ENCODE data around the gene TNFRSF1A.

Gene TNFRSF1A

DNA sequence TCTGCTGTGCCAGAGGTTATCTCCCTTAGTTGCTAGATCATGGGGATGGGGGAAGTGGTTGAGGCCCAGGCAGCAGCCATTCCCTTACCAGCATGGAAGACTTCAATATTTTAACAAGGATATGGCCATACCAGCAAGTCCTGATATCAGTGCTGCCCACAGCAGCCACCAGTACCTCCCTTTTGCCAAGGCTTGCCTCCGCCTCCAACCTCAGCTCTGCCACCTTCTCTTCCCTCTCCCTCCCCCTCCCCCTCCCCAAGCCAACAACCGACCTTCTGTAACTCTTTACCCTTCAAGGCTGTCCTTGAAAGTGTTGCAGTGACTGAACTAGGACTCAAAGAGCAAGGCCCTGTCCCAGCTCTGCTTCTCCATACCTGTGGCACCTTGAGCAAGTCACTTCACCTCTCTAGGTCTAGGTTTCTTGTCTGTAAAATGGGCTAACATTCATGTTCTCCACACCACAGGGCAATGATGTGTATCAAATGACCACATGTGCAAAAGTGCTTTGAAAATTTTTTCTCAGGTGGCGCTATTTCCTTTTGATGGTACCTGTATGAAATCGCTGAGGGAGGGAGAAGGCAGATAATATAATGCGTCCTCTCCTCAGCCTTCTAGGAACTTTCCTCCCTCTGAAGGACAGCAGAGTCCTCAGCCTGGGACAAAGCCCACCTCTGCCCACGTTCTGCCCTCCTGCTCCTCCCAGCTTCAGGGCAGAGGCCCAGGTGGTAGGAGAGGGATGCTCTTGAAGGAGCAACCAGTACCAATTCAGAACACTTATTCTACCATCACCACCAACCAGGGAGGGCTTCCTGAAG is 16.7 kb downstream of the TNFRSF1A start:
- no peak for DNase-seq (ENCODE audit: low read depth in 2 of 2, low spot score in 1 of 2)

- DNase-seq (ENCODE audit: low read depth in 2 of 2, low spot score in 1 of 2), result no peak
These were observed 17.7 kb downstream of the TNFRSF1A start for GRCh38 chr12:6323995-6324711.

- no peak for DNase-seq (ENCODE audit: low read depth in 2 of 2, low spot score in 1 of 2)
These were observed 18.4 kb downstream of the TNFRSF1A start for GRCh38 chr12:6323340-6323994.

DNA sequence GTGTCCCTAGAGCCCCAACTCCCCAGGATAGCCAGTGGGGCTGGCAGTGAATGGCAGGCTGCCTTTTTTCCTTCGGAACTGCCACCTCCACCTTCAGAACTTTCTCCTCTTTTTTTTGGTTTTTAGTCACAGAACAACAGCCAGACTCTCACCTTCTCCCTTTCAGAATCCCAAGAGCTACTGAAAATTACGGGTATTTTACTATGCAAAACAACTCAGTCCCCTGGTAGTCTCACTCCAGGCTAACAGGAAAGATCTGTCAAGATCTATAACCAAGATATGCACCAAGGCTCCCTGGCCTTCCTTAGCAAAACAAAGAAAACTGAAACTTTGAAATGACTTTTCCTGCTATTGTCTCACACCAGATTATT is 18.9 kb downstream of the TNFRSF1A start:
- DNase-seq (ENCODE audit: low read depth in 2 of 2, low spot score in 1 of 2), result no peak

- no peak for DNase-seq (ENCODE audit: low read depth in 2 of 2, low spot score in 1 of 2)
These were observed 19.5 kb downstream of the TNFRSF1A start for GRCh38 chr12:6322352-6322751.

DNA sequence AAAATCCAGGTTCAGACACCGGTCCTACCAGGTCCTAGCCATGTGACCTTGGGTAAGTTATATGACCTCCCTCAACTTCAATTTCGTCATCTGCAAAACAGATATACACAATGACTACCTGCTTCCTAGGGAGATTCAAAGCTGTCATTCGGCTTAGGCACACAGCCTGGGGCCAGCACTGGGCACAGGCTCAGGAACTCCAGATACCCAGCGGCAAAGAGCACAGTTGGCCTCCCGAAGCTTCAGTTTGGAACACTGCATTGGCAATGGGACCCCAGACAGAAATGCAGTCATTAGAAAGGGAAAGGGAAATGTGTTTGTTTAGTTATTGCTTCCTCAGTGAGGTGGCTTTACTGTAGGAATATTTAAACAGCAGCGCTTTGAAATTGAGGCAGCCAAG is 20.0 kb downstream of the TNFRSF1A start:
- no peak for DNase-seq (ENCODE audit: low read depth in 2 of 2, low spot score in 1 of 2)

- DNase-seq (ENCODE audit: low read depth in 2 of 2, low spot score in 1 of 2), result no peak
These were observed 22.4 kb downstream of the TNFRSF1A start for GRCh38 chr12:6319446-6319845.

DNA sequence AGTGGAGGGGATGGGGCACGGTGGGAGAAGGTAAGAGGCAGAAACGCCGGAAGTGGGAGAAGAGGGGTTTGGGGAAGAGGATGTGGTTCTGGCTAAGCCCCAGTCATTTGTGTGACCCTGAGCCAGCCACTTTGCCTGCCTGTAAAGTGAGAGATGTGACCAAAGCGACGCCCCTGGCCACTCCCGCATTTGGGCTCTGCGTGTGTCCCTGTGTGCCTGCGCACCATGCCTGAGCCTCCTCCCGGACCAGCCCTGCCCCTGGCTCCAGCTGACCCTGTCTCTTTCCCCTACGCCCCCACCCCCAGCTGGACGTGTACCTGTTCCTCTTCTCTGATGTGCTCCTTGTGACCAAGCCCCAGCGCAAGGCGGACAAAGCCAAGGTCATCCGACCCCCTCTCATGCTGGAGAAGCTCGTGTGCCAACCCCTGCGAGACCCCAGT is 23.4 kb downstream of the TNFRSF1A start:
- no peak for DNase-seq (ENCODE audit: low read depth in 2 of 2, low spot score in 1 of 2)

- DNase-seq (ENCODE audit: low read depth in 2 of 2, low spot score in 1 of 2), result no peak
These were observed 24.0 kb downstream of the TNFRSF1A start for GRCh38 chr12:6317693-6318439.

DNA sequence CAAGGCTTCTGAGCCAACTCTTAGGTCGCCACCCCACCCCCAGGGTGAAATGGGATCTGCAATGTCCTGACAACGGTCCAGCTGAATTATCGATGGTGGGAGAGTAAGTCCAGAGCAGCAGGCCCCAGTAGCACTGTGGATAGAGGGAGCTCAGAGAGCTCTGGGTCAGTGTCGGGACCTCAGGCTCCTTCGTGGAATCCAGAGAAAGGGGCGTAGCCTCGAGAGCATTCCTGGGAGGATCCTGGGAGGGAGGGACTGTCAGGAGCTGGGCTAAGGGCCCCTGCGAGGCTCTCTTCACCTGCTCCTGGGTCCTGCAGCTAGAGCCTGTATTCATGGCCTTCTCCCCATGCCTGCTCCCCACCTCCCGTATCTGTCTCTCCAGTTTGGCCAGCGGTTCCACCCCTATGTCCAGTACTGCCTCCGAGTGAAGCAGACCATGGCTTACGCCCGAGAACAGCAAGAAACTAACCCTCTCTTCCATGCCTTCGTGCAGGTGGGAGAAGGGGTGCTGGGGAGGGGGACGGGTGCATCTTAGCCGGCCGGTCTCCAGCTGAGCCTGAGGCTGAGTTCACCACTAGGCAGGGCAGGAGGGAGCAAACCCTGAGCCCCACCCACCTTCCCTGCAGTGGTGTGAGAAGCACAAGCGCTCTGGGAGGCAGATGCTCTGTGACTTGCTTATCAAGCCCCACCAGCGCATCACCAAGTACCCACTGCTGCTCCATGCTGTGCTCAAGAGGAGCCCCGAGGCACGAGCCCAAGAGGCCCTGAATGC is 24.8 kb downstream of the TNFRSF1A start:
- no peak for DNase-seq (ENCODE audit: low read depth in 2 of 2, low spot score in 1 of 2)

- DNase-seq (ENCODE audit: low read depth in 2 of 2, low spot score in 1 of 2), result no peak
These were observed 25.9 kb downstream of the TNFRSF1A start for GRCh38 chr12:6315704-6316597.

- no peak for DNase-seq (ENCODE audit: low read depth in 2 of 2, low spot score in 1 of 2)
These were observed 26.7 kb downstream of the TNFRSF1A start for GRCh38 chr12:6315184-6315583.

DNA sequence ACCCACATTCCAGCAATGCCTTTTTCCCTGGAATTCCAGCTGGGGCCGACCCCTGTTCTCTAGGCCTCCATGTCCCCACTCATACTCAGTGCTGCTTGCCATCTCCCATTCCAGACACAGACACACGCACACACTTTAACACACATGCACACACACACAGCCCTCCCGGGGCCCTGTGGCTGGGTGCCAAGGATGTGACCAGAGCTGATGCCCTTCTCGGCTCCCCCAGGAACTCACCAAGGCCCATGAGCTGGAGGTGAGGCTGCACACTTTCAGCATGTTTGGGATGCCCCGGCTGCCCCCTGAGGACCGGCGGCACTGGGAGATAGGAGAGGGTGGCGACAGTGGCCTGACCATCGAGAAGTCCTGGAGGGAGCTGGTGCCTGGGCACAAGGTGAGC is 27.1 kb downstream of the TNFRSF1A start:
- no peak for DNase-seq (ENCODE audit: low read depth in 2 of 2, low spot score in 1 of 2)

DNA sequence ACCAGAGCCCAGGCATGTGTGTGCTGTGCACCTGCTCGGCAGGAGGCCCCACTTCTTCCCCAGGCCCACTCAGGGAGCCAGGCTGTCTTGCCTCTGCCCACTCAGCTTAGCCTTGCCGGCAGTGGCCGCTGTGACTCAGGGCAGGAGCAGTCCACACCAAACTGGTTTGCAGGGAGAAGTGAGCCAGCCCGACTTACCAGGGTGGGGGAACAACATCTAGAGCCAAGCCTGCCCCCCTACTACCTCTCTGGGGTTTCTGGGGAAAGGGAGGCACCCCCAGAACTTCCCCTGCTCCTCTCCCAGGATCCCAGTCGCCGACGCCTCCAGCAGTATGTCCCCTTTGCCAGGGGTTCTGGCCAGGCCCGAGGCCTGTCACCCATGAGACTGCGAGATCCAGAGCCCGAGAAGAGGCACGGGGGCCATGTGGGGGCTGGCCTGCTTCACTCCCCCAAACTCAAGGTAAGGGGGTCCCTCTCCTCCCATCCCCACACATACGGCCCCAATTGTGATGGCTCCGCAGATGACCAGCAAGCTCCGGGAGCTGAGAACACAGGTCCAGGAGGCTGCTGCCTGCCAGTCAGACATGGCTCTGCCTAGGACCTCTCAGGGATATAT is 28.4 kb downstream of the TNFRSF1A start:
- DNase-seq (ENCODE audit: low read depth in 2 of 2, low spot score in 1 of 2), result no peak

GRCh38 chr12:6312529-6313325 is 29.1 kb downstream of the TNFRSF1A start:
- no peak for DNase-seq (ENCODE audit: low read depth in 2 of 2, low spot score in 1 of 2)

DNA sequence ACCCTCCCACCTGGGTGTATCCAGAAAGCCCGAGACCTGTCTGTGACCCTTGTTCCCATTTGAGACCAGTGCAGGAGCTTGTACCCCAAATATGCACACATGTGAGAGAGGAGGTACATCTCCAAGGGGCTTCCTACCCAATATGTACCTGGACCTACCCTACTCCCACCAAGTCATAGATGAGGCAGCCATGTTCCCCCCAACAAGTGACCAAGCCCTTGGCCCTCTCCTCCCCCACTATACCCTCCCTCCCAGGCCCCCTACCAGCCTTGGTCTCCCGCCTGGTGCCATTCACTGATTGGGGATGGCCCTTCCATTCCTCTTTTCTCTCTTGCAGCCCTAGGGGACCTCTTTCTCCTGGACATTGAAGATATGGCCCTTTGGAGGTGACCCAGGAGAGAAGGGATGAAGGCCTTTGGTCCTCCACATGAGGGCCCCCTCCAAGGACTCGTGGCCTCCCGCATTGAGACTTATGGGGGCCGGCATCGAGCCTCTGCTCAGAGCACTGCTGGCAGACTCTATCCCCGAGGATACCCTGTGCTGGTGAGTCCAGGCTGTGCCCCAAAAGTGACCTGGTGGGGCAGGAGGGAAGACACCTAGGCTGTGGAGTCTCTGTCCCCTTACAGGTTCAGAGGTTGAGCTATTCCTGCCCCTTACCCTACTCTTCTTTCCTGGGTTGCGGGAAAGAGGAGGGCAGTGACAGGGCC is 29.9 kb downstream of the TNFRSF1A start:
- DNase-seq (ENCODE audit: low read depth in 2 of 2, low spot score in 1 of 2), result no peak

DNA sequence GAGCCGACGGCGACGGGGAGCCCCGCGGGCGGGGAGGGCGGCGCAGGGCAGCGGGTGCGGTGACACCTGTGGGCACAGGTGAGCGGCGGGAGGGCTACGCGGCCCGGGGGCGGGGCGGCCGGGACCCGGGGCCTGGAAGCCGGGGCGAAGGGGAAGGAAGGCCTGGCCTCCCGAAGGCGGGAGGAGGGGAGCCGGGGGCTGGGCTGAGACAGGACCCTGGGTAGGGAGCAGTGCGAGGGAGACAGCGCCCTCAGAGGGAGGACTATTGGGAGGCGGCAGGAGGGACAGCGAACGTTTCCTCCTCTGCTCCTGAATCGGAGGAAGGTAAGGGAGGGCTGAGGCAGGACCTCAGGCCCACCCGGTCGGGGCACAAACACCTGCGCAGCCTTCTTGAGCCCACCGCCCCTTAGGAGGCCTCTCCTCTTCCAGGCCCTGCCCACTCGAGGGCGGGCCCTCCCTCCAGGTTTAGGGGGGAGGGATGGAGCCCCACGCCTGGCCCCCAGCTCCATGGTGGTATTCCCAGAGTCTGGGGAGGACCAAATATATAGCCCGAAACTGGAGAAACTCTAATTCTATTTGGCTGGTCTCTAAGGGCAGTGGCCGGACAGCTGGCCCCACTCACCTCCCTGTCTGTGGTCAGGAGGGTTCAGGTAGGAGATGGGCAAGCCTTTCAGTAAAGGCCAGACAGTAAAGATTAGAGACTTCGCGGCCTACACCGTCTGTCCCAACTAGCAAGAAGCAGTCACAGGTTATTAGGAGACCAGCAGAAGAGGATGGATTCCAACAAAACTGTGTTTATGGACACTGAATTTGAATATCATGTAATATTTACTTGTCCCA is 30.9 kb downstream of the TNFRSF1A start:
- DNase-seq (ENCODE audit: low read depth in 2 of 2, low spot score in 1 of 2), result no peak

All from stimulated activated CD8-positive, alpha-beta memory T cell treated with anti-CD3 and anti-CD28 coated beads, Interleukin-4, amount 100 ng/mL, for 4 hours (primary cell).